WTC11 (cell line): ENCODE results near the gene EVI5L.

Source experiments
- ATF3 ChIP-seq: sonication (generic); formaldehyde crosslinking; conservative IDR thresholded peaks from 2 replicates; pipeline ENCODE4 v1.8.1; 2022; ENCODE audit warnings: mild to moderate bottlenecking, missing genetic modification reagents
- CREB1 ChIP-seq: sonication (generic); formaldehyde crosslinking; IDR thresholded peaks from 2 replicates; pipeline ENCODE4 v1.8.0; 2023; ENCODE audit warnings: mild to moderate bottlenecking, missing genetic modification reagents
- GABPB1 ChIP-seq: sonication (generic); formaldehyde crosslinking; IDR thresholded peaks from 2 replicates; pipeline ENCODE4 v1.8.1; 2023; ENCODE audit warnings: mild to moderate bottlenecking, missing genetic modification reagents
- NFYB ChIP-seq: sonication (generic); formaldehyde crosslinking; conservative IDR thresholded peaks from 2 replicates; pipeline ENCODE4 v1.8.0; 2022; ENCODE audit warnings: low read depth, missing genetic modification reagents
- NR2C2 ChIP-seq: sonication (generic); formaldehyde crosslinking; IDR thresholded peaks from 2 replicates; pipeline ENCODE4 v1.8.0; 2022; ENCODE audit warnings: mild to moderate bottlenecking, missing genetic modification reagents
- RELA ChIP-seq: sonication (generic); formaldehyde crosslinking; IDR thresholded peaks from 2 replicates; pipeline ENCODE4 v1.8.1; 2022; ENCODE audit warnings: missing genetic modification reagents, mild to moderate bottlenecking, borderline replicate concordance
- USF1 ChIP-seq: sonication (generic); formaldehyde crosslinking; IDR thresholded peaks from 2 replicates; pipeline ENCODE4 v1.8.0; 2022; ENCODE audit warnings: mild to moderate bottlenecking, missing genetic modification reagents
- ZNF317 ChIP-seq: sonication (generic); formaldehyde crosslinking; IDR thresholded peaks from 2 replicates; pipeline ENCODE4 v1.8.1; 2023; ENCODE audit warnings: low read depth, mild to moderate bottlenecking, moderate library complexity, missing genetic modification reagents, borderline replicate concordance
- ZNF512 ChIP-seq: sonication (generic); formaldehyde crosslinking; IDR thresholded peaks from 2 replicates; pipeline ENCODE4 v1.8.1; 2022; ENCODE audit warnings: missing genetic modification reagents, borderline replicate concordance
- TF ChIP-seq, protein P1 (sequence below): fragments of 200-600 bp; IDR thresholded peaks from 2 replicates; pipeline ENCODE4 v1.8.0; 2022; ENCODE audit warnings: antibody characterized with exemption
- TF ChIP-seq, protein P2 (sequence below): sonication (generic); formaldehyde crosslinking; IDR thresholded peaks from 2 replicates; pipeline ENCODE4 v1.8.1; 2022; ENCODE audit warnings: low read depth, mild to moderate bottlenecking, moderate library complexity, missing genetic modification reagents, borderline replicate concordance

- TF ChIP-seq, protein P1, sequence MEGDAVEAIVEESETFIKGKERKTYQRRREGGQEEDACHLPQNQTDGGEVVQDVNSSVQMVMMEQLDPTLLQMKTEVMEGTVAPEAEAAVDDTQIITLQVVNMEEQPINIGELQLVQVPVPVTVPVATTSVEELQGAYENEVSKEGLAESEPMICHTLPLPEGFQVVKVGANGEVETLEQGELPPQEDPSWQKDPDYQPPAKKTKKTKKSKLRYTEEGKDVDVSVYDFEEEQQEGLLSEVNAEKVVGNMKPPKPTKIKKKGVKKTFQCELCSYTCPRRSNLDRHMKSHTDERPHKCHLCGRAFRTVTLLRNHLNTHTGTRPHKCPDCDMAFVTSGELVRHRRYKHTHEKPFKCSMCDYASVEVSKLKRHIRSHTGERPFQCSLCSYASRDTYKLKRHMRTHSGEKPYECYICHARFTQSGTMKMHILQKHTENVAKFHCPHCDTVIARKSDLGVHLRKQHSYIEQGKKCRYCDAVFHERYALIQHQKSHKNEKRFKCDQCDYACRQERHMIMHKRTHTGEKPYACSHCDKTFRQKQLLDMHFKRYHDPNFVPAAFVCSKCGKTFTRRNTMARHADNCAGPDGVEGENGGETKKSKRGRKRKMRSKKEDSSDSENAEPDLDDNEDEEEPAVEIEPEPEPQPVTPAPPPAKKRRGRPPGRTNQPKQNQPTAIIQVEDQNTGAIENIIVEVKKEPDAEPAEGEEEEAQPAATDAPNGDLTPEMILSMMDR: no peak
- TF ChIP-seq ATF3 (no peak), RELA (CRISPR knock-in tag) (no peak), CREB1 (CRISPR knock-in tag) (no peak), ZNF512 (CRISPR knock-in tag) (no peak), USF1 (CRISPR knock-in tag) (no peak), NFYB (CRISPR knock-in tag) (no peak), NR2C2 (CRISPR knock-in tag) (no peak), ZNF317 (CRISPR knock-in tag) (no peak), GABPB1 (CRISPR knock-in tag) (no peak)
- TF ChIP-seq, protein P2, sequence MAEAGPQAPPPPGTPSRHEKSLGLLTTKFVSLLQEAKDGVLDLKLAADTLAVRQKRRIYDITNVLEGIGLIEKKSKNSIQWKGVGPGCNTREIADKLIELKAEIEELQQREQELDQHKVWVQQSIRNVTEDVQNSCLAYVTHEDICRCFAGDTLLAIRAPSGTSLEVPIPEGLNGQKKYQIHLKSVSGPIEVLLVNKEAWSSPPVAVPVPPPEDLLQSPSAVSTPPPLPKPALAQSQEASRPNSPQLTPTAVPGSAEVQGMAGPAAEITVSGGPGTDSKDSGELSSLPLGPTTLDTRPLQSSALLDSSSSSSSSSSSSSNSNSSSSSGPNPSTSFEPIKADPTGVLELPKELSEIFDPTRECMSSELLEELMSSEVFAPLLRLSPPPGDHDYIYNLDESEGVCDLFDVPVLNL (CRISPR knock-in tag): no peak
These were observed 75.2 kb downstream of the EVI5L start for GRCh38 chr19:7905268-7905667.
